Esophagus squamous epithelium (tissue), 4 donors: ENCODE results near the gene TPRG1.

ENCODE experiments used
- CTCF ChIP-seq, 6 experiments: fragments of 450-650 bp in 4 of 6; fragments of 200-600 bp in 2 of 6; sonication (generic) in 2 of 6; IDR thresholded peaks; one replicate each; pipeline ENCODE4 v1.5.1; 2016 to 2019; ENCODE audit warnings: antibody characterized with exemption in 6 of 6, mild to moderate bottlenecking in 4 of 6, moderate library complexity in 4 of 6
- POLR2A ChIP-seq, 4 donors: fragments of 450-650 bp; IDR thresholded peaks; one replicate each; pipeline ENCODE4 v1.6.1; 2017; ENCODE audit warnings: antibody characterized with exemption in 4 of 4, mild to moderate bottlenecking in 4 of 4, moderate library complexity in 3 of 4

GRCh38 chr3:189123595-189124387 lies 48.0 kb upstream of the TPRG1 start:
- TF ChIP-seq CTCF (IDR thresholded peaks at IDR 0.05) = no peak
- TF ChIP-seq POLR2A (IDR thresholded peaks at IDR 0.05) = no peak
